ENCODE measurements around the gene GPR33. TPM values are rescaled to one million over a fixed set of nuclear protein-coding genes. Genes with fewer than 3 reads are reported as not detected.
A peak's percentile ranks its signal among the peaks of the same experiment; 100 is the strongest.

GPR33 gene
- polyA plus RNA-seq, 1 donor, result 0.03 TPM

GRCh38 chr14:31461545-31461944 lies 26.3 kb downstream of the GPR33 start:
- H3K9me3 ChIP-seq (ENCODE audit: control insufficient read depth, low read depth, low read length), result no peaks in the 10 kb centered on the region
- H3K4me3 ChIP-seq (ENCODE audit: low read length), result no peak overlapping the region
- DNase-seq, result no peak
- H3K36me3 ChIP-seq (ENCODE audit: control insufficient read depth, insufficient read depth, low read length), result no peaks in the 10 kb centered on the region
- peaks cover 3% of the 10 kb centered on the region for H3K4me1 ChIP-seq (ENCODE audit: control insufficient read depth, insufficient read depth, low read length)
- no peak overlapping the region for H3K27ac ChIP-seq (ENCODE audit: low read length)
- 95% methylated on average over 3 of the region's 3 CpGs for WGBS (ENCODE audit: insufficient coverage, low lambda C conversion rate)
- no peaks in the 10 kb centered on the region for H3K27me3 ChIP-seq (ENCODE audit: control insufficient read depth, insufficient read depth, low read length)

- no peaks in the 10 kb centered on the region for H3K9me3 ChIP-seq (ENCODE audit: control insufficient read depth, low read depth, low read length)
- WGBS (ENCODE audit: insufficient coverage, low lambda C conversion rate), result 30% methylated on average over 2 of the region's 11 CpGs
- peaks cover 1% of the 10 kb centered on the region for H3K36me3 ChIP-seq (ENCODE audit: control insufficient read depth, insufficient read depth, low read length)
- no peaks in the 10 kb centered on the region for H3K27me3 ChIP-seq (ENCODE audit: control insufficient read depth, insufficient read depth, low read length)
- peaks cover 3% of the 10 kb centered on the region for H3K4me1 ChIP-seq (ENCODE audit: control insufficient read depth, insufficient read depth, low read length)
- DNase-seq, result peak in 1 of 2 donors; percentile 50
- peak overlapping the region; percentile 87 for H3K4me3 ChIP-seq (ENCODE audit: low read length)
- peak overlapping the region; percentile 77 for H3K27ac ChIP-seq (ENCODE audit: low read length)
These were observed 29.9 kb downstream of the GPR33 start for GRCh38 chr14:31457665-31458659.

GRCh38 chr14:31456841-31457664 lies 30.8 kb downstream of the GPR33 start, which contains the start of gene DTD2:
DTD2 (minus strand) TSS chr14:31457506; CDS start chr14:31457393, 113 bp downstream.
- WGBS (ENCODE audit: insufficient coverage, low lambda C conversion rate), result no CpG with 5 or more reads among the region's 70 CpGs
- Histone ChIP-seq H3K4me3 (ENCODE audit: low read length) (peak within 1 kb of the TSS; percentile 87), H3K27me3 (ENCODE audit: control insufficient read depth, insufficient read depth, low read length) (no peaks in the 10 kb centered on the region), H3K9me3 (ENCODE audit: control insufficient read depth, low read depth, low read length) (no peaks in the 10 kb centered on the region), H3K36me3 (ENCODE audit: control insufficient read depth, insufficient read depth, low read length) (peaks cover 4% of the 10 kb centered on the region), H3K27ac (ENCODE audit: low read length) (peak within 1 kb of the TSS; percentile 89), H3K4me1 (ENCODE audit: control insufficient read depth, insufficient read depth, low read length) (peaks cover 3% of the 10 kb centered on the region)
- DNase-seq, result peak; percentile 93 to 96

GRCh38 chr14:31449971-31450610 lies 37.7 kb downstream of the GPR33 start:
- Histone ChIP-seq H3K9me3 (ENCODE audit: control insufficient read depth, low read depth, low read length) (no peaks in the 10 kb centered on the region), H3K27ac (ENCODE audit: low read length) (no peak overlapping the region), H3K36me3 (ENCODE audit: control insufficient read depth, insufficient read depth, low read length) (peaks cover 16% of the 10 kb centered on the region), H3K4me3 (ENCODE audit: low read length) (no peak overlapping the region), H3K27me3 (ENCODE audit: control insufficient read depth, insufficient read depth, low read length) (no peaks in the 10 kb centered on the region), H3K4me1 (ENCODE audit: control insufficient read depth, insufficient read depth, low read length) (no peaks in the 10 kb centered on the region)
- no CpG with 5 or more reads among the region's 2 CpGs for WGBS (ENCODE audit: insufficient coverage, low lambda C conversion rate)
- no peak for DNase-seq

- 88% methylated on average over 8 of the region's 8 CpGs for WGBS (ENCODE audit: insufficient coverage, low lambda C conversion rate)
- no peak overlapping the region for H3K27ac ChIP-seq (ENCODE audit: low read length)
- no peaks in the 10 kb centered on the region for H3K9me3 ChIP-seq (ENCODE audit: control insufficient read depth, low read depth, low read length)
- no peak for DNase-seq
- H3K36me3 ChIP-seq (ENCODE audit: control insufficient read depth, insufficient read depth, low read length), result peaks cover 16% of the 10 kb centered on the region
- no peaks in the 10 kb centered on the region for H3K27me3 ChIP-seq (ENCODE audit: control insufficient read depth, insufficient read depth, low read length)
- no peaks in the 10 kb centered on the region for H3K4me1 ChIP-seq (ENCODE audit: control insufficient read depth, insufficient read depth, low read length)
- H3K4me3 ChIP-seq (ENCODE audit: low read length), result no peak overlapping the region
These were observed 38.7 kb downstream of the GPR33 start for GRCh38 chr14:31449136-31449535.

- H3K4me1 ChIP-seq (ENCODE audit: control insufficient read depth, insufficient read depth, low read length), result no peaks in the 10 kb centered on the region
- no peaks in the 10 kb centered on the region for H3K27me3 ChIP-seq (ENCODE audit: control insufficient read depth, insufficient read depth, low read length)
- H3K27ac ChIP-seq (ENCODE audit: low read length), result no peak overlapping the region
- 80% methylated on average over 1 of the region's 1 CpG for WGBS (ENCODE audit: insufficient coverage, low lambda C conversion rate)
- no peak for DNase-seq
- peaks cover 9% of the 10 kb centered on the region for H3K36me3 ChIP-seq (ENCODE audit: control insufficient read depth, insufficient read depth, low read length)
- H3K4me3 ChIP-seq (ENCODE audit: low read length), result no peak overlapping the region
- H3K9me3 ChIP-seq (ENCODE audit: control insufficient read depth, low read depth, low read length), result no peaks in the 10 kb centered on the region
These were observed 42.1 kb downstream of the GPR33 start for GRCh38 chr14:31445703-31446102.

GRCh38 chr14:31442284-31442683 lies 45.6 kb downstream of the GPR33 start:
- WGBS (ENCODE audit: insufficient coverage, low lambda C conversion rate), result 100% methylated on average over 2 of the region's 6 CpGs
- H3K27ac ChIP-seq (ENCODE audit: low read length), result no peak overlapping the region
- no peaks in the 10 kb centered on the region for H3K4me1 ChIP-seq (ENCODE audit: control insufficient read depth, insufficient read depth, low read length)
- H3K9me3 ChIP-seq (ENCODE audit: control insufficient read depth, low read depth, low read length), result peaks cover 3% of the 10 kb centered on the region
- no peak for DNase-seq
- H3K36me3 ChIP-seq (ENCODE audit: control insufficient read depth, insufficient read depth, low read length), result peaks cover 6% of the 10 kb centered on the region
- no peaks in the 10 kb centered on the region for H3K27me3 ChIP-seq (ENCODE audit: control insufficient read depth, insufficient read depth, low read length)
- H3K4me3 ChIP-seq (ENCODE audit: low read length), result no peak overlapping the region

- H3K4me3 ChIP-seq (ENCODE audit: low read length), result no peak overlapping the region
- no peak overlapping the region for H3K27ac ChIP-seq (ENCODE audit: low read length)
- H3K9me3 ChIP-seq (ENCODE audit: control insufficient read depth, low read depth, low read length), result peaks cover 3% of the 10 kb centered on the region
- H3K36me3 ChIP-seq (ENCODE audit: control insufficient read depth, insufficient read depth, low read length), result peaks cover 3% of the 10 kb centered on the region
- H3K4me1 ChIP-seq (ENCODE audit: control insufficient read depth, insufficient read depth, low read length), result no peaks in the 10 kb centered on the region
- 60% methylated on average over 2 of the region's 7 CpGs for WGBS (ENCODE audit: insufficient coverage, low lambda C conversion rate)
- DNase-seq, result peak in 1 of 2 donors; percentile 17
- H3K27me3 ChIP-seq (ENCODE audit: control insufficient read depth, insufficient read depth, low read length), result no peaks in the 10 kb centered on the region
These were observed 46.3 kb downstream of the GPR33 start for GRCh38 chr14:31441273-31442111.

GRCh38 chr14:31440280-31440679 lies 47.6 kb downstream of the GPR33 start:
- H3K4me1 ChIP-seq (ENCODE audit: control insufficient read depth, insufficient read depth, low read length), result no peaks in the 10 kb centered on the region
- H3K4me3 ChIP-seq (ENCODE audit: low read length), result no peak overlapping the region
- no peaks in the 10 kb centered on the region for H3K36me3 ChIP-seq (ENCODE audit: control insufficient read depth, insufficient read depth, low read length)
- DNase-seq, result no peak
- H3K27me3 ChIP-seq (ENCODE audit: control insufficient read depth, insufficient read depth, low read length), result no peaks in the 10 kb centered on the region
- H3K9me3 ChIP-seq (ENCODE audit: control insufficient read depth, low read depth, low read length), result peaks cover 3% of the 10 kb centered on the region
- no peak overlapping the region for H3K27ac ChIP-seq (ENCODE audit: low read length)
